GM04503 (cell line): ENCODE data around the gene PNLIP.
A peak's percentile ranks its signal among the peaks of the same experiment; 100 is the strongest.

Experiments used
- DNase-seq: peaks from one replicate; pipeline ENCODE4 v3.0.0-alpha.2; 2012; ENCODE audit warnings: low read depth

Gene PNLIP

GRCh38 chr10:116545756-116546155 lies at the start of gene PNLIP:
TSS of gene PNLIP (plus strand) at chr10:116545931. CDS start at chr10:116546093, 162 bp downstream.
- no peak for DNase-seq

GRCh38 chr10:116504786-116505185 lies 40.9 kb upstream of the PNLIP start:
- DNase-seq: no peak

- no peak for DNase-seq
These were observed 35.2 kb upstream of the PNLIP start for GRCh38 chr10:116510565-116510964.

- no peak for DNase-seq
These were observed 34.4 kb upstream of the PNLIP start for GRCh38 chr10:116511365-116511764.

GRCh38 chr10:116521424-116522290 lies 24.1 kb upstream of the PNLIP start:
- peak; percentile 4 for DNase-seq

- no peak for DNase-seq
These were observed 22.8 kb upstream of the PNLIP start for GRCh38 chr10:116522803-116523381.

- no peak for DNase-seq
These were observed 21.0 kb upstream of the PNLIP start for GRCh38 chr10:116524736-116525135.

- no peak for DNase-seq
These were observed 19.5 kb upstream of the PNLIP start for GRCh38 chr10:116526219-116526618.

GRCh38 chr10:116536810-116537209 lies 8.9 kb upstream of the PNLIP start:
- no peak for DNase-seq

- DNase-seq: no peak
These were observed 7.3 kb upstream of the PNLIP start for GRCh38 chr10:116538456-116538855.

GRCh38 chr10:116538992-116539391 lies 6.7 kb upstream of the PNLIP start:
- DNase-seq: no peak

- DNase-seq: no peak
These were observed 4.9 kb upstream of the PNLIP start for GRCh38 chr10:116540814-116541213.

- DNase-seq: no peak
These were observed 3.6 kb upstream of the PNLIP start for GRCh38 chr10:116542007-116542677.

- DNase-seq: no peak
These were observed 609 bp upstream of the PNLIP start for GRCh38 chr10:116545122-116545521.

GRCh38 chr10:116548301-116548700 lies 2.6 kb downstream of the PNLIP start:
- DNase-seq: no peak

GRCh38 chr10:116553378-116553980 lies 7.7 kb downstream of the PNLIP start:
- no peak for DNase-seq

- no peak for DNase-seq
These were observed 8.9 kb downstream of the PNLIP start for GRCh38 chr10:116554628-116555027.

- no peak for DNase-seq
These were observed 10.1 kb downstream of the PNLIP start for GRCh38 chr10:116555880-116556279.

GRCh38 chr10:116557305-116557880 lies 11.7 kb downstream of the PNLIP start:
- DNase-seq: no peak

- no peak for DNase-seq
These were observed 19.8 kb downstream of the PNLIP start for GRCh38 chr10:116565534-116565933.

GRCh38 chr10:116566932-116567331 lies 21.2 kb downstream of the PNLIP start:
- no peak for DNase-seq

GRCh38 chr10:116567335-116567734 lies 21.6 kb downstream of the PNLIP start:
- DNase-seq: no peak
